Measurements from ENCODE around the gene GMFB.

GRCh38 chr14:54447231-54447692, 41.5 kb downstream of the GMFB start:
- TF ChIP-seq CTCF (IDR thresholded peaks at IDR 0.05; ENCODE audit: low read depth, low read length) (no peak), MAX (IDR thresholded peaks at IDR 0.05; ENCODE audit: low read depth, low read length) (peak; percentile 50), POLR2A (IDR thresholded peaks at IDR 0.05; ENCODE audit: extremely low read depth, insufficient read length) (no peak), MYC (IDR thresholded peaks at IDR 0.05; ENCODE audit: low read depth, low read length) (peak; percentile 15; the same call in 1 of the 2 replicates)

Data from NB4 (cell line).